Mucosa of rectum (tissue), 2 donors: ENCODE results near the gene CROCC2.
A peak's percentile ranks its signal among the peaks of the same experiment; 100 is the strongest.

Source experiments
- H3K27ac ChIP-seq, 2 donors: one replicate each; pipeline ENCODE4 v1.7.0; 2013; ENCODE audit warnings: inconsistent platforms in 2 of 2, low read depth in 2 of 2, low read length in 2 of 2
- H3K27me3 ChIP-seq, 2 donors: one replicate each; pipeline ENCODE4 v1.7.0; 2013; ENCODE audit warnings: low read length in 2 of 2; ENCODE audit not compliant: control insufficient read depth in 2 of 2, insufficient read depth in 2 of 2
- H3K36me3 ChIP-seq, 2 donors: one replicate each; pipeline ENCODE4 v1.7.0; 2013; ENCODE audit warnings: low read length in 2 of 2; ENCODE audit not compliant: control insufficient read depth in 2 of 2, insufficient read depth in 2 of 2
- H3K4me1 ChIP-seq, 2 donors: one replicate each; pipeline ENCODE4 v1.7.0; 2013; ENCODE audit warnings: low read length in 2 of 2, mild to moderate bottlenecking in 1 of 2; ENCODE audit not compliant: control insufficient read depth in 2 of 2, insufficient read depth in 2 of 2
- H3K4me3 ChIP-seq, 2 donors: one replicate each; pipeline ENCODE4 v1.7.0; 2013; ENCODE audit warnings: low read length in 2 of 2
- H3K9ac ChIP-seq, 2 donors: one replicate each; pipeline ENCODE4 v1.7.0; 2013; ENCODE audit warnings: low read length in 2 of 2, low read depth in 1 of 2, mild to moderate bottlenecking in 1 of 2
- H3K9me3 ChIP-seq, 2 donors: one replicate each; pipeline ENCODE4 v1.7.0; 2013; ENCODE audit warnings: low read length in 2 of 2; ENCODE audit not compliant: control insufficient read depth in 2 of 2
- donor health status: healthy.
- donor health status: Normal muscosa, but diverticular disease.

The CROCC2 gene

DNA sequence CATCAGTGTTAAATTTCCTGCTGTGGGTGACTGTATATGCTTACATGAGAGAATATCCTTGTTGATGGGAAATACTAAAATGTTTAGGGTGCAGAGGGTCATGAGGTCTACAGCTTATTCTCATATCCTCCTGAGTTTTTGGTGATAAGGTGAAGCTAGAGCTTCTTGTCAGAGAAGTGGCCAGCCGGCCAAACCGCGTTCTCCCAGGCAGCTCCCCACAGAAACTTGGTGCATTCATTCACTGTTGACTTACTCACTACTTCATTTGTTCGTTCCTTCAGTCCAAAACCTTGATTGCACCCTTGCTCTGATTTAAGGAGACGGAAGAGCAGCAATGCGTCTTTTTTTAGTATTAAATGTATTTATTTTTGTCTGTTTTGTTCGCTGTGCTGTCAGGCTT, 101.0 kb downstream of the CROCC2 start:
- peaks cover 6 to 10% of the 10 kb centered on the region in 2 donors for H3K9me3 ChIP-seq

GRCh38 chr2:241007880-241008710, 102.0 kb downstream of the CROCC2 start:
- H3K27me3 ChIP-seq, result no peaks in the 10 kb centered on the region
- H3K9ac ChIP-seq, result no peak overlapping the region
- no peak overlapping the region for H3K4me3 ChIP-seq
- no peaks in the 10 kb centered on the region for H3K36me3 ChIP-seq
- H3K4me1 ChIP-seq, result peaks cover 6 to 16% of the 10 kb centered on the region in 2 donors
- peaks cover 6 to 10% of the 10 kb centered on the region in 2 donors for H3K9me3 ChIP-seq
- H3K27ac ChIP-seq, result no peak overlapping the region

More for the DNA sequence above, 101.0 kb downstream of the CROCC2 start:
- Histone ChIP-seq H3K4me1 (peaks cover 6 to 16% of the 10 kb centered on the region in 2 donors), H3K4me3 (no peak overlapping the region), H3K36me3 (no peaks in the 10 kb centered on the region), H3K27me3 (no peaks in the 10 kb centered on the region), H3K27ac (no peak overlapping the region), H3K9ac (no peak overlapping the region)

- Histone ChIP-seq H3K4me1 (peaks cover 6 to 16% of the 10 kb centered on the region in 2 donors), H3K36me3 (no peaks in the 10 kb centered on the region), H3K4me3 (no peak overlapping the region), H3K9ac (no peak overlapping the region), H3K27ac (no peak overlapping the region), H3K9me3 (peaks cover under 1 to 6% of the 10 kb centered on the region in 2 donors), H3K27me3 (no peaks in the 10 kb centered on the region)
These were observed 102.6 kb downstream of the CROCC2 start for GRCh38 chr2:241008711-241009121.

- H3K27me3 ChIP-seq, result no peaks in the 10 kb centered on the region
- no peak overlapping the region for H3K9ac ChIP-seq
- no peak overlapping the region for H3K27ac ChIP-seq
- H3K4me3 ChIP-seq, result no peak overlapping the region
- peaks cover 6 to 16% of the 10 kb centered on the region in 2 donors for H3K4me1 ChIP-seq
- peaks cover 0 to 2% of the 10 kb centered on the region in 2 donors for H3K9me3 ChIP-seq
- no peaks in the 10 kb centered on the region for H3K36me3 ChIP-seq
These were observed 103.1 kb downstream of the CROCC2 start for GRCh38 chr2:241009191-241009590.

- peak overlapping the region; percentile 42 to 60 for H3K9ac ChIP-seq
- peaks cover 0 to 2% of the 10 kb centered on the region in 2 donors for H3K9me3 ChIP-seq
- H3K27ac ChIP-seq, result peak overlapping the region in 1 of 2 donors; percentile 56
- no peaks in the 10 kb centered on the region for H3K36me3 ChIP-seq
- H3K27me3 ChIP-seq, result no peaks in the 10 kb centered on the region
- H3K4me3 ChIP-seq, result peak overlapping the region; percentile 22 to 48
- H3K4me1 ChIP-seq, result peaks cover 6 to 16% of the 10 kb centered on the region in 2 donors
These were observed 103.7 kb downstream of the CROCC2 start for GRCh38 chr2:241009601-241010530.

GRCh38 chr2:241010531-241011295, 104.6 kb downstream of the CROCC2 start:
- Histone ChIP-seq H3K9me3 (no peaks in the 10 kb centered on the region), H3K36me3 (no peaks in the 10 kb centered on the region), H3K4me3 (peak overlapping the region in 1 of 2 donors; percentile 48), H3K9ac (peak overlapping the region in 1 of 2 donors; percentile 42), H3K4me1 (peaks cover 6 to 16% of the 10 kb centered on the region in 2 donors), H3K27ac (peak overlapping the region in 1 of 2 donors; percentile 56), H3K27me3 (no peaks in the 10 kb centered on the region)

GRCh38 chr2:241011296-241011600, 105.1 kb downstream of the CROCC2 start:
- Histone ChIP-seq H3K9me3 (no peaks in the 10 kb centered on the region), H3K4me3 (no peak overlapping the region), H3K4me1 (peaks cover 6 to 16% of the 10 kb centered on the region in 2 donors), H3K27me3 (no peaks in the 10 kb centered on the region), H3K36me3 (no peaks in the 10 kb centered on the region), H3K9ac (no peak overlapping the region), H3K27ac (no peak overlapping the region)

DNA sequence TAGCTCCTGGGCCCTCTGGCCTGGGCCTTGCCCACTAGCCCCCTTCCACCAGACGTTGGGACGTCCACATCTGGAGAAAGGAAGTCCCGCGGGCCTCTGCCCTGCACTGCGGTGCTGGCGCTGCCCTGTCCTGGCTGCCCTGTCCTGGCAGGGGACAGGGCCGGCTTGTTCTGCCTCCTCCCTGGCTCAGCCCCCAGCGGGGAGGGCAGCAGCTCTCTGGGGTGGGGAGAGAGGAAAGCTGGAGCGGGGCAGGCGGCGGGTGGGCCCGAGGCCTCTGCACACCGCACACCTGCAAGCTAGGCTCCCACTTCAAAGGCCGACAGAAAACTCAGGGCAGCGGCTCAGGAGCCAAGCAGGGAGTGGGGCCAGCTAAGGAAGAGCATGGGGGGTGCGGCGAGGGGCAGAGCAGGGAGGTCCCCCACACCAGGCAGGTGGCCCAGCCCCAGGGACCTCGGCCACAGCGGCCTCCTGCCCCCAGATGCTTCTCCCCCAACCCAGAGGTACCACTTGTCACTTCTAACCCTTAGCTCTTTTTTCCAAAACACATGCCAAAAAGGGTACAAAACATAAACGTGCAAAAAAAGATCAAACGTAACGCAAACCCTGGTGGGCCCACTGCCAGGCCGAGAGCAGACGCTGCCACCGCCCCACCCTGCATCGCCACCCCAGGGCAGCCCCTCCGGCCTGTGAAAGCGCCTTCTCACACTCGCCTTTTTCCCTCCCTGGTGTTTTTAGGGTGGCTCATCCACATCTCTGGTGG, 105.8 kb downstream of the CROCC2 start:
- peaks cover 6 to 16% of the 10 kb centered on the region in 2 donors for H3K4me1 ChIP-seq
- H3K27me3 ChIP-seq, result no peaks in the 10 kb centered on the region
- H3K36me3 ChIP-seq, result no peaks in the 10 kb centered on the region
- no peak overlapping the region for H3K4me3 ChIP-seq
- H3K27ac ChIP-seq, result no peak overlapping the region
- no peak overlapping the region for H3K9ac ChIP-seq
- no peaks in the 10 kb centered on the region for H3K9me3 ChIP-seq

DNA sequence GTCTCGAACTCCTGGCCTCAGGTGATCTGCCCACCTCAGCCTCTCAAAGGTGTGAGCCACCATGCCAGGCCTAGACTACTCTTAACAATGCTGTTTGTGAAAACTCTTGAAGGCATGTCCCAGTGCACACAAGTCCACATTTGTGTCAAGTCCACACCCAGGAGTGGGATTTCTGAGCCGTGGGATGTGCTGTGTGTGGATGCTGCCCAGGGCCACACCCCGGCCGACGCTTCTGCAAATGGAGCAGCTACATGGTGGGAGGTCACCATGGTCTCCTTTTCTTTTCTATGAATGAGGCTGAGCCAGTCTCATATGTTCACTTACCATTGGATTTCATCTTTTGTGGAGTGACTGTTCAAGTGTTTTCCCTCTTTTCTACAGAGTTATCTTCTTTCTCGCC, 108.1 kb downstream of the CROCC2 start:
- no peak overlapping the region for H3K27ac ChIP-seq
- H3K9me3 ChIP-seq, result no peaks in the 10 kb centered on the region

More for the DNA sequence above, 108.1 kb downstream of the CROCC2 start:
- peaks cover 6 to 16% of the 10 kb centered on the region in 2 donors for H3K4me1 ChIP-seq
- no peaks in the 10 kb centered on the region for H3K36me3 ChIP-seq
- H3K27me3 ChIP-seq, result no peaks in the 10 kb centered on the region
- no peak overlapping the region for H3K4me3 ChIP-seq
- H3K9ac ChIP-seq, result no peak overlapping the region
